AG09319 (cell line): ENCODE measurements around the gene RGS17.

ENCODE experiments used
- DNase-seq: peaks from one replicate; pipeline ENCODE4 v3.0.0-alpha.2; 2010; ENCODE audit warnings: low read depth; ENCODE audit errors: extremely low read depth
- CTCF ChIP-seq: IDR thresholded peaks from 2 replicates; pipeline ENCODE4 v1.5.1; 2011; ENCODE audit warnings: low read depth, mild to moderate bottlenecking, inconsistent platforms, low read length, moderate library complexity

RGS17 gene

DNA sequence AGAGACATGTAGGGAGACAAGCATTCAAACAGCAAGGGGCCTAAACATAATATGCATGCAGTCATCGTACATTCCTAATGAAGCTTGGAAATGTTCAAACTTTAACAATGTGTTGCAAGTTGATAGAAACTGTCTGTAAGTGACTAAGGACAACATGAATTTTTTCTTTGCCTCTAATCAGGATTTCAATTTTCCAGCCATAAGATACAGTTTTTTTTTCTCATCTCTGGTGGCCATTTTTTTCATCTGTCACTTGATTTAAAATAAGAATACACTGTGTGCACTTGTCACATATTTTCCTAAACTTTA lies 106.4 kb downstream of the RGS17 start:
- TF ChIP-seq CTCF, result no peak
- no peak for DNase-seq

DNA sequence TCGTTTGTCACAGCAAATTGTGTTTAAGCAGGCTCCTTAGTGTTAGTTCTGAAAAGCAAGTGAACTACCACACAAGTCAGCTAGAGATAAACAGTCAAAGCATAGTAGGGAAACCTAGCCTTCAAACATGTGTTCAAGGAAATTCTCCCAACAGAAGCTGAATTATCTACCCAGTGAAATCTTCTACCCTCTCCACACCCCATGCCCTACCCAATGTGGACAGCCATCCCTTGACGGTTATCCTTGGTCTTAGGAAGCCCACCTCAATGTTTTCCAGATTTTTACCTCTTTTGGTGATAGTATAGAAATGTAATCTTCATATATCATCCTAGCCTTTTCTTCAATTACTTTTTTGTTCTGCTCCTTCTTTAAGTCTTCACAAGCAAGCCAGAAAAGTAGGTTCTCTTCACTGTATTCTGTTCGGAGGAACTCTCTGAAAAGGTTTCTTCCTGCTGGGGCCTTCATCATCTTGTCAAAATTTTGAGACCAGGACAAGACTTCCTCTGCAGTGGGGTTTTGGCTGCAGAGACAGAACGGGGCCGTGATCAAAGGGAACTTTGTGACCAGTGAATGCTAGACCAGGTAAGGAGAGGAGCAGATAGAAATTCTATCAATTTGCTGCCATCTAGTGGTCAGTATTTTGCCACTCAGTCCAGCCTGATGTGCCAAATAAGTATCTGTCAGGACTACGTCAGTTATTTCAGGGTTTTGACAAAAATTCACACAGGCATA lies 106.9 kb downstream of the RGS17 start:
- peak; percentile 79 for TF ChIP-seq CTCF
- no peak for DNase-seq

- DNase-seq, result no peak
- no peak for TF ChIP-seq CTCF
Measured at GRCh38 chr6:153018355-153018754, 112.7 kb downstream of the RGS17 start.

DNA sequence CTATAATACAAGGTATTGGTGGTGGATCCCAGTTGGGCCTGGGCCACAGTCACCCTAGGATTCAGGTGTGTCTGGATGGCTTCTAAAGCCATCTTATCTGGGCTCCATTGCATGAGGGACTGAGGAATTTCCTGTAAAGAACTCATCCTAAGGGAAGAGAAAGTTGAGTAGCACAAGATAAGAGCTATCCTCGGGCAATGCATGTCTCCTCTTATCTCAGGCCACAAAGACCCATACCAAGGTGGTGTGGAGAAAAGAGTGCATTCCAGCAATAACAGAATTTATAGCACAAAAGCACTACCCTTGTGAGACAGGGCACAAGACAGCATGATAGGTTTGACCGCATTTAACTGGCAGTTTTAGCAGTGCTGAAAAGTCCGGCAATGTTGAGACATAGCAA lies 114.2 kb downstream of the RGS17 start:
- DNase-seq, result no peak
- TF ChIP-seq CTCF, result no peak

- DNase-seq, result no peak
Measured at GRCh38 chr6:153015094-153015640, 115.9 kb downstream of the RGS17 start.

GRCh38 chr6:153013438-153013837 lies 117.6 kb downstream of the RGS17 start:
- DNase-seq, result no peak
- no peak for TF ChIP-seq CTCF

More at GRCh38 chr6:153015094-153015640, 115.9 kb downstream of the RGS17 start:
- TF ChIP-seq CTCF, result no peak

DNA sequence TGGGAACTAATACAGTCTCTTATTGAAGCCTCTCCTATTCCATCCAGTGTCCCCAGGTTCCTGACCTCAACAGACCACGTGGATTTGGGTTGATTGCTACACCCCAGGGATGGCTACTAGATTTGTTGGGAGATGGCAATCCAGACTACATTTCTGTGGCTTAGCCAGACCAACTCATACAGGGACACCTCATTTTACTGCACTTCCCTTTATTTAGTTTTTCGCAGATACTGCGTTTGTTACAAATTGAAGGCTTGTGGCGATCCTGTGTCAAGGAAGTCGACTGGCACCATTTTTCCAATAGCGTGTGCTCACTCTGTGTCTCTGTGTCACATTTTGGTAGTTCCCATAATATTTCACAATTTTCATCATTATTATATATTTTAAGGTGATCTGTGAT lies 118.2 kb downstream of the RGS17 start:
- TF ChIP-seq CTCF, result no peak
- DNase-seq, result no peak
